OCI-LY3 (cell line): ENCODE data around the gene MYH6.

Experiments
- EZH2phosphoT487 ChIP-seq: fragments of 200-600 bp; shearing (Covaris generic); IDR thresholded peaks from 2 replicates; pipeline ENCODE4 v1.6.1; 2018; ENCODE audit warnings: antibody characterized with exemption, mixed run types, low read depth
- TF ChIP-seq, protein P1 (sequence below): fragments of 200-600, 300-600 bp; sonication (generic); IDR thresholded peaks from 2 replicates; pipeline ENCODE4 v1.5.1; 2014; ENCODE audit warnings: antibody characterized with exemption, low read length, low read depth

DNA sequence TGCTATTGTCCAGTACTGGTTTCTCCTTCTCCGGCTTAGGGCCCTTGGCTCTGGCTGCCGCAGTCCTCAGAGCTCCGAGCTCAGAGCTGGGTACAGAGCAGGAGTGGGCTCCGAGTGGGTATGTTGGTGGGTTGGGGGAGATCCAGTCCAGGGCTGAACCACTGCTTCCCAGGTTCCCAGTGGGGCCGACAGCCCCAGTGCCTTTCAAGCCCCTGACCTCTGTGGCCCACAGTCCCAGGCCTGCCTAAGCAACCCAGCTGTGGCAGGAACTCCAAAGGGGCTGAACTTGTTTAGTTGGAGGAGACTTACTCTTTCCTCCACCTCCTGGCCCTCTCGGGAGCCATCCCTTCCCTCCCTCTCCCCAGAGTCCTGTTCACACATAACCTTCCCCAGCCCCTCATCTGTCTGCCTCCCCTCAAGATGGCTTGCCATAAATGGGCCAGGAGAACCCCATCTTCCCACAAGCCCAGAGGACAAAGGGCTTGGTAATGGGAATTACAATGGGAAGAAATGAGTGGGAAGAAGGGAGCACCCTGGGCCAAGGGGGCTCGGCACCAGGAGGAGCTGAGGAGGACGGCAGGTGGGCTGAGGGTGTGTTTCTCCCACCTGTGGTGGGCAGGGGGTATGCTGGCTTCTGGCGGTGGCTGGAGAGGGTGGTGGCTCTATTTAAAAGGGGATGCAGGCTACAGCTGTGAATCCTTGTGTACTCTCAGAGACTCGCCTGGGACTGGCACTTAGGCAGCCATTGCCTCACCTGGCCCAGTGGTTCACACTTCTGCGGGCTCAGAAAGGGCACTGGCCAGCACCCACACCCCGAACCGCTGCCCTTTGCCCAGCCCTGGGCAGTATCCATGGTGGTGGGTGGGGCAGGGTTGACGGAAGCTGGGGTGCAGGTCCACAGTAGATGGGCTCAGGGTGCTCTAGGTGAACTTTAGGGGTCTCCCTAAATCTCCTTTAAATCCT lies 3.8 kb upstream of the MYH6 start:
- no peak for TF ChIP-seq EZH2phosphoT487
- TF ChIP-seq, protein P1, sequence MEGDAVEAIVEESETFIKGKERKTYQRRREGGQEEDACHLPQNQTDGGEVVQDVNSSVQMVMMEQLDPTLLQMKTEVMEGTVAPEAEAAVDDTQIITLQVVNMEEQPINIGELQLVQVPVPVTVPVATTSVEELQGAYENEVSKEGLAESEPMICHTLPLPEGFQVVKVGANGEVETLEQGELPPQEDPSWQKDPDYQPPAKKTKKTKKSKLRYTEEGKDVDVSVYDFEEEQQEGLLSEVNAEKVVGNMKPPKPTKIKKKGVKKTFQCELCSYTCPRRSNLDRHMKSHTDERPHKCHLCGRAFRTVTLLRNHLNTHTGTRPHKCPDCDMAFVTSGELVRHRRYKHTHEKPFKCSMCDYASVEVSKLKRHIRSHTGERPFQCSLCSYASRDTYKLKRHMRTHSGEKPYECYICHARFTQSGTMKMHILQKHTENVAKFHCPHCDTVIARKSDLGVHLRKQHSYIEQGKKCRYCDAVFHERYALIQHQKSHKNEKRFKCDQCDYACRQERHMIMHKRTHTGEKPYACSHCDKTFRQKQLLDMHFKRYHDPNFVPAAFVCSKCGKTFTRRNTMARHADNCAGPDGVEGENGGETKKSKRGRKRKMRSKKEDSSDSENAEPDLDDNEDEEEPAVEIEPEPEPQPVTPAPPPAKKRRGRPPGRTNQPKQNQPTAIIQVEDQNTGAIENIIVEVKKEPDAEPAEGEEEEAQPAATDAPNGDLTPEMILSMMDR, result no peak
